AG08396 (cell line): Measurements from ENCODE around the gene SLC6A1.

ENCODE experiments used
- DNase-seq: peaks from one replicate; pipeline ENCODE4 v3.0.0; 2012; ENCODE audit warnings: low spot score, mixed read lengths

SLC6A1 gene

DNA sequence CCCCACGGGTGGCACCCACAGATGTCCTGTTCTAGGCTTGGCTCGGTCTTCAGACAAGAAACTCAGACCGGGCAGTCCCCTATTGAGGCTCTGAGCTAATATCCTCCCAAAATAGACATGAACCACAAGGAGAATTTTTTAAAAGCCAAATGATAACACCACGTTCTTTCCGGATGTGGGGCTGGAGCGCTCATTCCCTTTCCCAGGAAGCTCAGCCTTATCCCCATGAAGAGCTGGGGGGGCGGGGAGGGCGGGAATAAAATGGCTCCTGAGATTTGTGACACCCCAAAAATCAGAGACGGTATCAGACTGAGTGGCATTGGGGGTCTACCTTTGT is 1.1 kb downstream of the SLC6A1 start:
- DNase-seq, result no peak

DNA sequence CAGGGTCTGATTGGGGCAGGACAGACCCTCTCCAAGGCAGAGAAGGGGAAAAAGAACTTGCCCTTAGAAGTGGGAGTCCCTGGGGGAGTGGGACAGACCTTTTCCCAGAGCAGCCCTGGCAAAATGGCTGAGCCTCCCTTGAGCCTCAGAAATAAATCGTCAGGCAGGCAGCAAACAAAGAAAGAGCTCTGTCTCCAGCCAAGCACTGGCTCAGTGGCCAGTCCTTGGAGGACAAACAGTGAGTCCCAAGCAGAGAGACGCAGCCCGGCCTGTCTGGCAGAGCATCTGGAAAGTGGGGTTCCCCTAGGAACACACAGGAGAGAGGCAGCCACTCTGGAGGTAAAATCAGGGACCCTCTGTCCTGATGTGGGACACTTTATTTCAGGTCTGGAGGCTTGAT is 1.8 kb downstream of the SLC6A1 start:
- DNase-seq, result no peak

DNA sequence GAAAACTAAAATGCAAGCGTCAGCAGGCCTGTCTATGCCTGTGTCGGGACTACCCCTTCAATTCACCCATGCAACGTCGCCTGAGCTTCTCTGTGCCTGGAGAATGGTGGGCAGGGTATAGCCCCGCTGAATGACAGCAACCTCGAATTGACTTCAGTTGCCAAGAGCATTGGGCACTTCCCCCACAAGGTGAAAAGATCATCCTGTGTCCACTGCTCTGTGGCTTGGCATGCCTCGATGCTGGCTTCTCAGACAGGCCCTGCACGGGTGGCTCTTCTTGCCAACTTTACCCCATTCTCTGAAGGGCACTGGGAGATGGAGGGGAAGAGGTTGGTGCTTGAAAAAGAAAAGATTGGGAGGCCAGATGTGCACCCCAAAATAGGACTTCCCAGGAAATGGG is 3.3 kb downstream of the SLC6A1 start:
- no peak for DNase-seq

DNA sequence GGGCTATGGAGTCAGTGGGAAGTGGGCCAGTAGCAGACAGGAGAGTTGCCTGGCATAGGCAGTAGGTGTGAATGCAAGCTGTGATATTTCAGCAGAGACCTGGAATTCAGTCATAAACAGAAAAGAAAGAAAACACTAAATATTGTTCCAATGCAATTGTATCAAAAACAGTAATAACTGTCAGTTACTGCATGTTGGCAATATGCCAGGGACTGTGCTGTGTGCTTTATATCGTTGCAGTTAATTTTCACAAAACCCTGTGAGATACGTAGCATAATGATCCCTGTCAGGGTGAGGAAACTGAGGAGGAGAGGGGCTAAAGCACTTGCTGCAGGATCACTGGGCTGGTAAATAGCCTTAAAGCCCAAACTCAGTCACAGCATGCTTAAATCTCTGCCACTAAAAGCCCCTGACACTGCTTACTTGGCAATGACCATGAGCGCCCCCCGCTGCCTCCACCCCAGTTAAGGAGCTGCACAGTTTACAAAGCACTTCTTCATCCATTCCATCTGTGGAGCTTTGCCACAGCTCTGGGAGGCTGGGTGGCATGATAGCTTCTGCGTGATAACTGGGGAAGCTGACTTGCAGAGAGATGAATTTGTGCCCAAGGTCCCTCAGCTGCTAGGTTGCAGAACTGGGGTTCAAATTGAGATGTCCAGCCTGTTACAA is 3.9 kb downstream of the SLC6A1 start:
- DNase-seq, result no peak

GRCh38 chr3:10997196-10997595 is 4.6 kb downstream of the SLC6A1 start:
- DNase-seq, result no peak

GRCh38 chr3:10998542-10998941 is 6.0 kb downstream of the SLC6A1 start:
- DNase-seq, result no peak

GRCh38 chr3:10999221-11000107 is 6.9 kb downstream of the SLC6A1 start:
- no peak for DNase-seq

DNA sequence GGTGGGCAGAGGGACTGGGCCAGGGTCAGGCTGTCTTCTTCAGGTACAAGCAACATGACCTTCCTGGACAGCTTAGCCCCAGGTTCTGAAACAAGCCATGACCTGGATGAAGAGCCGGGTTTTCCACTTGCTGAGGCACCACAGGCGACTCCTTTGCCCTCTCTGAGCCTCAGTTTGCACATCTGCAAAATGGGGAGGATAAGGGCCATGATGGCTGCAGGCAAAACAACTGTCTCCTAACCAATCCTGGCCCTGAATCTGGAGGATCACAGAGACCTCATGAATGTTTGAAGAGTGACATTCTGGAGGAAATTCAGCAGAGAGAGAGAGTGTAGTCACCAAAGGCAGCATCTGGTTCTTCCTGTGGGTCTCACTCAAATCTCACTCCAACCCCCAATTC is 8.0 kb downstream of the SLC6A1 start:
- DNase-seq, result no peak

- DNase-seq, result no peak
These were observed 8.6 kb downstream of the SLC6A1 start for GRCh38 chr3:11001020-11001657.

DNA sequence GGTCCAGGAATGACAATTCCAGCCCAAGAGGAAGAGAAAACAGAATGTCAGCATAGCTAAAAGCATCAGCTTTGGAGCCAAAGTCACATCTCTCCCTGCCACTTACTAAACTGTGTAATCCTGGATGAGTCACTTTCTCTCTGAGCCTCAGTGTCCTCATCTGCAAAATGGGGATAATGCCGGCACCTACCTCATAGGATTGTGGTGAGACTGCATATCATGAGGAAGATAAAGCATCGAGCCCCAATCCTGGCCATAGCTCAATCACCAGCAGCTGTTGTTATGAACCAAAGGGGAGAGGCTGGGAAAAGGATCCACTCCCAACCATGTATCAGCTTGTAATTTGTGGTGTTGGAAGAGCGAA is 9.1 kb downstream of the SLC6A1 start:
- DNase-seq, result no peak

DNA sequence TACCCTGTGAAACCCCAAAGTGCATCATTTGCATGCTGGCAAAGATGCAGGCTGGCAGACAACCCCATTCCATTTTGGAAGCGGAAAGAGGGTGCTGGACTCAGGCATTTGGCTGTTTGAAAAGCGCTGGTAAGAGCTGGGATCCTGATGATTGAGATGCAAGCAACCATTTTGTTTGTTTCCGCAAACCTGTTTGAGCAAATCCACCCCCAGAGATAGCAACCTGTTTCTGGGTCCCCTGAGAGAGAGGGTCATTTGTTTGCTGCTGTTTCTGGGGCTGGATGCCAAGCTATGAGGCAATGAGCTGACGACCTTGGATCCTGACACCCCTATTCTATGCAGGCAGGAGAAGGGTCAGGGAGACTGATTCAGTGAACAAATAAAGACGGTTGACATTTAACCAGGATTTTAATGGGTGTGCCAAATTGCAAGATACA is 9.8 kb downstream of the SLC6A1 start:
- DNase-seq, result no peak

GRCh38 chr3:11004563-11004962 is 12.0 kb downstream of the SLC6A1 start:
- no peak for DNase-seq

DNA sequence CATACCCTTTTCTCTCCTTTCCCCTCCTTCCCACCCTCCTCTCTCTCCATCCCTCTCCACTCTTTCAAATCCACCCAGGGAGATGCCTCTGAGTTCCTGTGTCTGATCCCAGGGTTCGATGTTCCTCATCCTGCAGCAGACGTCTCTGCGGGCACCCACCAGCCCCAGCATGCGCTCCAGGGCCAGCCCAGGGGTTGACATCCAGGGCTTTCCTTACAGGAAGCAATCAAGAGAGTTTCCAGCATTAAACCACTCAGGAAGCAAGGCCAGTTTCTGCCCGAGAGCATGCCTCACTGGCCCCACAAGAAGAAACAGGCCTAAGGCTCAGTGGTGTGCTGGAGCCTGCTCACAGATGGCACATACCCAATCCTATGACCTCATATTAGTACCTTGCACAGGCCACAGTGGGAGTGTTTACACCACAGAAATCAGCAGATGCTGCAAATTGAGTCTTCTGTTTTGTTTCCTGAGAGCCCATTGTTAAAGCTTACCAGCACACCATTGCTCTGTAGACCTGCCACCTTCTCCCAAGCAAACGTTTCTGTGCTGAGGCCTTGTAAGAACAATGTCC is 13.2 kb downstream of the SLC6A1 start:
- no peak for DNase-seq

- DNase-seq, result no peak
These were observed 14.7 kb downstream of the SLC6A1 start for GRCh38 chr3:11006986-11007933.

GRCh38 chr3:11009898-11010297 is 17.4 kb downstream of the SLC6A1 start:
- DNase-seq, result no peak

DNA sequence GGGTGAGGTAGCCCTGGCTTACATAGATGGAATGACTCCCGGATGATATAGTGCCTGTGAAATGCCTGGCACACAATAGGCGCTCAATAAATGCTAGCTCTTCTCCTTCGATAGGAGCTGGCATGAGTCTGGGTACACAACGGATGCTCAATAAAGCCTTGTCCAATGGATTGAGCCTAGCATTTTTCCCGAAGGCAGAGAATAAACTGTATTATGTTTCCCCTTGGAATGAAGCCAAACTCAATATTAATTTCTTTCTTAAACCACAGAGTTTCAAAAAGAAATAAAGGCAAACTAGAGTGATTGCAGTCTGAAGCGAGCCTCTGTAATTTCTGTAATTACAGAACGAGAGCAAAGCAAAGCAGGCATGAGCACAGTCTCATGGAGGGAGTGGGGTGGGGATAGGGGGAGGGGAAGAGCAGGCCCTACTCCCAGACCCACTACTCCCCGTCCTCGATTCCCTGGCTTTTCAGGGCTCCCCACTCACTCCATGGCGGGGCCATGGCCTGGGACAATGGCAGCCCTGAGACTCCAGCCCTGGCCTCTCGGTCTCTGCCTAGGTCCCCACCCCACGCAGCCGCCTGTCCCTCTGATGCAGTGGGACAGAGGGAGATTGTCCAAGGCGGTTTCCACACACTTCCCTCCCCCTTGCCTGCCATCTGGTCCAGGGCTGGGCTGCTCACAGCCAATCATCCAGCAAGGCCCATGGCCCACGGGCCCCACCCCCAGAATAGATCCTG is 18.0 kb downstream of the SLC6A1 start:
- DNase-seq, result no peak

DNA sequence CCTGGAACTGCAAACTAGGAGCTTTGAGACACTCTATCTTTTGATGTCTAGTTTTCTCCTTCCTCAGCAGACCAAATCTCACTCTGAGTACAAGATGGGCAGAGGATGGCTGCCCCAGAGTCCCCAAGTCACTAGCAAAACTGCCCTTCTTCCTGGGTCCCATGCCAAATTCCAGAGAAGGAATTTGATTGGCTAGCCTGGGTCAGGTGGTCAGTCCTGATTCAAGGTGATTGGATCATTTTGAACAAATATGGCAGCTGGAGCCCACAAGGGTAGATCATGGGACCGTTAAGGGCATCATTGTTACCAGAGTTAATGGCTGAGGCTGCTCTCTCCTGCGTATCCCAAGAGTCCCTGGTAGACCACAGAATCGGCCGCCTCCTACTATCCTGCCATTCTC is 21.7 kb downstream of the SLC6A1 start:
- no peak for DNase-seq

GRCh38 chr3:11014752-11015151 is 22.2 kb downstream of the SLC6A1 start:
- DNase-seq, result no peak

- DNase-seq, result no peak
These were observed 22.8 kb downstream of the SLC6A1 start for GRCh38 chr3:11015369-11015768.

DNA sequence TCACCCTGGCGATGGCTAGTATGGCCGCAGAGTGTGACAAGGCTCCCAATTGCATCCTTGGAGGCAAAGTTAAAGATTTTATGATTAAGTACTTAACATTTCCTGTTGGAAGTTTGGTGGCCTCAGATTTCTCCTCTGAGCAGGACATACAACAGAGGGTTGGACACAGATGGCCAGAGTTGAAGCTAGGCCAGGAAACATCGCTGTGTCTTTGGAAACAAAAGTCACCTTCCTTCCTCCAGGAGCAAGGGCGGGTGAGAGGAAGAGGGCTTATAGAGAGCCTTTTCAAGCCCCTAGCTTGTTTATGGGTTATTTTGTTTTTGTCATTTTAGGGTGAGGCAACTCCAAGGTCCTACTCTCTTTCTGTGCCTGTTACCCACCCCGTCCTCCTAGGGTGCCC is 24.2 kb downstream of the SLC6A1 start:
- no peak for DNase-seq
